ENCODE data around the gene PTGFRN.
"Not testable (repeated sequence)": the region's sequence is repeated elsewhere in the genome, so short reads cannot be mapped to it uniquely, and the experiment has no call there.

The PTGFRN gene

GRCh38 chr1:116918714-116919357 is 9.1 kb downstream of the PTGFRN start:
- no peak for DNase-seq

- DNase-seq, result no peak
Measured at GRCh38 chr1:116919802-116920201, 10.1 kb downstream of the PTGFRN start.

DNA sequence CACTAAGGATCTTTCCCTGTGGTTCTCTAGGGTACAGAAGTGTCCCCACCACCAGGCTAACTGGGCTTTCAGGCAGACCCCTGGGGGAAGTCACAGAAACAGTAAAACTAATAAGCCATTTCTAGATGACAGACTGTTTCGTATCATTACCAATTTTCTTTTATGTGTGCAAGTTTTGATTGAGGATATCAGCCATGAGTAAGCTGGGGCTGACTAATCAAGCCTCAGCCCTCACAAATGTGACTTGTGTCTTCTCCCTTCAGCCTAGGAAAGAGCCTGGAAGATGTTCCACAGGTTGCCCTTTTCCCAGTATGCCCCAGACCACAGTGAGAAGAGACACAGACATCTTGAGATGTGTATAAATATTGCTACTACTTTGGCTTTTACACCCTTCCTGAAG is 10.5 kb downstream of the PTGFRN start:
- no peak for DNase-seq

DNA sequence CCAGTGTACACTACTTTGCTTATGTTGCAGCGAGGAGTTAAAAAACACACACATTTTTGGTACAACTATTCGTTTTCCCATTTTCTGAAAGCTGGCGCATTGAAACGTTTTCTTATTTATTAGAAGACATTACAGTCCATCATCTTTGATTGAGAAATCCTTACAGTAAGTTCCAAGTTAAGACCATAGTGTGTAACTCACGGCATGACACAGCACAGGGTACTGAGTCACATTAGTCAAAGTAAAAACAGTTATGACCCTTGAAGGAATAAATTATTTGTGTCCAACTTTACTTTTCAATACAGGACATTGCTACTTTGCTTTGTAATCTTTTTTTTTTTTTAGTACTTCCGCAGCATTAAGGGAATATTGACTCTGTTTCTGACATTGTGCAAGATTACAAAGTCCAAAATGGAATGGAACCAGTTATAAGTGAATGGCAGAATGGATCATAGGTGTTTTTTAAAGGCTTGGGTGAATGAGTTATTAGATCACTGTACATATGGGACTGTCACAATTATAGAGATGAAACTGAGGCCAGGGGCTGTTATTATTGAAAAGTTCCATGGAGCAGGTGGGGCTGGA is 11.7 kb downstream of the PTGFRN start:
- DNase-seq, result no peak

GRCh38 chr1:116921937-116922336 is 12.2 kb downstream of the PTGFRN start:
- DNase-seq, result no peak

- DNase-seq, result no peak
Measured at GRCh38 chr1:116923421-116923820, 13.7 kb downstream of the PTGFRN start.

DNA sequence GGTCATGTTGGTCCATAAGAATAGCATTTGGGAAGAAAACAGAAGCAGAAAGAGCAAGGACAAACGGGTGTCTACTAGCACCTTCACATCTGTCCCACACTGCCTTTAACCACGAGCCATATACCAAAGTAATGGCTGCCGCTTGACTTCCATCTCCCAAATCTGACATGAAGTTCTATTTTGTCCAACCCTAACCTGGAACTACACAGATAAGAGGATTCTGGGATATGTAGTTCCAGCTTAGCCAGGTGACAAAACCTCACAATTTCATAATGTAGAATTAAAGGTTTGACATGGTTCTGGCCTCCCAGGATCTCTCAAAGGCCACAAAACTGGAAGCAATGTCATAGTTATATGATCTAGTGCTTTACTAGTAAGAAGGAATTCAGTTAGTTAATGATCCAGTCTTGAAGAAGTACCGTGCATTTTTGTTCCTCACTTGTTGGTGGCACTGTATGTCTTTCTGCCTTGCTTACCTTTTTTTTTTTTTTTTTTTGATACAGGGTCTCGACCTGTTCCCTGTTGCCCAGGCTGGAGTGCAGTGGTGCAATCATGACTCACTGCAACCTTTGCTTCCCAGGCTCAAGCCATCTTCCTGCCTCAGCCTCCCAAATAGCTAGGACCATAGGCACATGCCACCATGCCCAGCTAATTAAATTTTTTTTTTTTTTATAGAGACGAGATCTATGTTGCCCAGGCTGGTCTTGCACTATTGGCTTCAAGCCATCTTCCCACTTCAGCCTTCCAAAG is 17.5 kb downstream of the PTGFRN start:
- DNase-seq, result no peak

DNA sequence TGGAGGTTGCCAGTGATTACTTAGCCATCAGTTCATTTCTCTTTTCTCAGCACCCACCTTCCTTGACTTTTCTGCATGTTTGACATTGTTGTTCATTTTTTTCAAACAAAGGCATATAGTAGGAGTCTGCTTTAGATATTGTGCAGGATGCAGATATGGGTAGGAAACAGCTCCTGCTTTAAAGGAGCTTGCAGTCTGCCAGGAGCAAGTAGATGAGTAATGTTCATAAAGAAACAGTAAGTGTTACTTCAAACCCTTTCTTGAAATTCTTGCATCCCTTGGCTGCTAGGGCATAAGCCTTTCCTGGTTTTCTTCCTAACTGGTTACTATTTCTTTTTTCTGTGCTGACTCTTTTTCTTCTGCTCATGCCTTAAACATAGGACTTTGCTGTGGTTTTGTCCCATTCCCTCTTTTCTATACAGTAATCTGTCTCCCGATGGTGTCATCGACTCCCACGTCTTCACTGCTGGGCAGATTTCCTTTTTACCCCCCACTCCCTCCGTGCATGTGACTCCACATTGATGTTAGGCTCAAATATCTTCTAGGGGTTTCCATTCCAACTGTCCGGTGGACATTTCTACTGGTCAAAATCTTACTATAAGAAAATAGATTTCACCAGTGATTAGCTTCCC is 20.4 kb downstream of the PTGFRN start:
- no peak for DNase-seq

GRCh38 chr1:116931016-116931918 is 21.6 kb downstream of the PTGFRN start:
- no peak for DNase-seq

DNA sequence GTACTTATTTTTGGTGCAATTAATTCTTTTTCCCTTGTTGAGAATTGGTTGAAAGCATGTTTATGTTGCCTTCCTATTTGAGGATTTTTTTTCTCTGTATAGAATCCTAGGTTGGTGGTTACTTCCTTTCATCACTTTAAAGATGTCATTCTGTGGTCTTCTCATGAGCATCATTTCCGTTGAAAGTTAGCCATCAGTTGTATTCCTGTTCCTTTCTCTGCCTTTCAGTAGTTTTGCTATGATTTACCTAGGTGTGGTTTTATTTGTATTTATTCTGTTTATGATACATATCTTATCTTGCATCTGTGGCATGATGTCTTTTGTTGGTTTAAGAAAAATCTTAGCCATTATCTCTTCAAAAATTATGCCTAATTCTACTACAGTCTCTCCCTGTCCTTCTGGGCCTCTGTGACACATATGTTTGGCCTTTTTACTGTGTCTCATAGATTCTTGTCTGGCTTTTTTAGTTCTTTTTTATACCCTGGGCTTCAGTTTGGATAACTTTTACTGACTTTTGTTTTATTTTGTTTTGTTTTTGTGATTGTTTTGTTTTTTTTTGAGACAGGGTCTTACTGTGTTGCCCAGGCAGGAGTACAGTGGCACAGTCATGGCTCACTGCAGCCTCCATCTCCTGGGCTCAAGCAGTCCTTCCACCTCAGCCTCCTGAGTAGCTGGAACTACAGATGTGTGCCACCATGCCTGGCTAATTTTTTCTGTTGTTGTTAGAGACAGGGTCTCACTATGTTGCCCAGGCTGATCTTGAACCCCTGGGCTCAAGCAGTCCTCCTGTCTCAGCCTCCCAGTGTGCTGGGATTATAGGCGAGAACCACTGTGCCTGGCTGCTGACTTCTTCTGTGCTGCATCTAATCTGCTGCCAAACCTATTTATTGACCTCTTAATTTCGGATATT is 24.1 kb downstream of the PTGFRN start:
- DNase-seq, result no peak

GRCh38 chr1:116934586-116935207 is 25.0 kb downstream of the PTGFRN start:
- DNase-seq, result no peak

- DNase-seq, result no peak
Measured at GRCh38 chr1:116938216-116938615, 28.5 kb downstream of the PTGFRN start.

- not testable (repeated sequence) for DNase-seq
Measured at GRCh38 chr1:116939780-116940543, 30.2 kb downstream of the PTGFRN start.

GRCh38 chr1:116940814-116941599 is 31.3 kb downstream of the PTGFRN start:
- no peak for DNase-seq

GRCh38 chr1:116941670-116942069 is 32.0 kb downstream of the PTGFRN start:
- DNase-seq, result no peak

DNA sequence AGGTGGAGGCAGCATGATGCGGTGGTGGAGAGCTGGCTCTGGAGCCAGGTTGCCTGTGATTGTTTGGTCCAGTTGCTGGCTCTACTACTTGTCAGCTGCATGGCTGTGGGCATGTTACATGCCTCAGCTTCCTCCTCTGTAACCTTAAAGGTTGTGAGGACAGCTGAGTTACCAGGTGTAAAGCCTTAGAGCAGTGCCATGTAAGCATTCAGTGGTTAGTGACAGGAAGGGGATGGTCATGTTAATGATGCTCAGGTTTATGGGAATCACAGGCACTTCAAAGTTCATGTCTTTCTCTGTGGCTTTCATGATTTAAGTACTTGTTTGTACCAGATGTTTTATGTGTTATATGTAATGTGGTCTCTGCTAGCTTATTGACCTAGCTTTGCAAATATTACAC is 32.6 kb downstream of the PTGFRN start:
- DNase-seq, result no peak

DNA sequence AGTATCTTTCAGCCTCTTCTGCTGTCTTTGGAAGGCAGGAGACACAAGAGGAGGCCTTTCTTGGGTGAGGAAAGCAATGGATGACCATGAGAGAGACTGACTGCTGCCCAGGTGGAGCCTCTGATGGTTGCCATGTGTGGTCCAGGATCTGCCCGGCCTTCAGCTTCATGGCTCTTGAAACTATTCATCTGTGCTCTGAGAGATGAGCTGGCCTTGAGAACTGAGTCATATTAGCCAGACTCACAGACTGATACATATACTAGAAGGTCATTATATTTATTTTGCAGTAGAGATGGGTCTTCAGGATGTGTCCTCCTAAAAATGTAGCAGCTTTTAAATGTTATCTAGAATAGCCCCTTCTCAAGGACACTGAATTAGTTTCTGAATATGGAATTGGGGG is 33.7 kb downstream of the PTGFRN start:
- no peak for DNase-seq

GRCh38 chr1:116944613-116945012 is 34.9 kb downstream of the PTGFRN start:
- DNase-seq, result no peak

DNA sequence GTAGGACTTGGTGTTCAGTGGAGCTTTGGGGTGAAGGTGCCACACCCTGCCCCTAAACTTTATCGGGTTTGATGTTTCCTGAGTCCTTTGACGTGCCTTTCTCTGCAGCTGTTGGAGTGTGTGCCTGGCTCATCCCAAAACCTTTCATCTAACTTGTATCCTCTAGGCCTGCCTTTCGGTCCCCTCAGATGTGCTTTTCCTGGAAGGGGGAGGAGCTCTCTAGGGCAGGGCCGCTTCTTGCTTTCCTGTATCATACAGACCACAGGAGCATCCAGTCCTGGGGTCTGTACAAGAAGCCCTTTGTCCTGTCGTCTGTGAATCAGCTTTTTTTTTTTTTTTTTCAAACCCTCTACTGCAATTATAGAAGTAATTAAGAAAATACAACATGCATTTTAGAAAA is 35.7 kb downstream of the PTGFRN start:
- DNase-seq, result no peak
